ENCODE results near the gene ADAP1. TPM values are rescaled to one million over a fixed set of nuclear protein-coding genes. Genes with fewer than 3 reads are reported as not detected.
A peak's percentile ranks its signal among the peaks of the same experiment; 100 is the strongest.

ADAP1 gene
- total and polyA plus RNA-seq, 2 of the 13 experiments (the other 11 are each of a cell fraction or from before 2014, with no cell fraction given): 10.5 to 24.6 TPM

DNA sequence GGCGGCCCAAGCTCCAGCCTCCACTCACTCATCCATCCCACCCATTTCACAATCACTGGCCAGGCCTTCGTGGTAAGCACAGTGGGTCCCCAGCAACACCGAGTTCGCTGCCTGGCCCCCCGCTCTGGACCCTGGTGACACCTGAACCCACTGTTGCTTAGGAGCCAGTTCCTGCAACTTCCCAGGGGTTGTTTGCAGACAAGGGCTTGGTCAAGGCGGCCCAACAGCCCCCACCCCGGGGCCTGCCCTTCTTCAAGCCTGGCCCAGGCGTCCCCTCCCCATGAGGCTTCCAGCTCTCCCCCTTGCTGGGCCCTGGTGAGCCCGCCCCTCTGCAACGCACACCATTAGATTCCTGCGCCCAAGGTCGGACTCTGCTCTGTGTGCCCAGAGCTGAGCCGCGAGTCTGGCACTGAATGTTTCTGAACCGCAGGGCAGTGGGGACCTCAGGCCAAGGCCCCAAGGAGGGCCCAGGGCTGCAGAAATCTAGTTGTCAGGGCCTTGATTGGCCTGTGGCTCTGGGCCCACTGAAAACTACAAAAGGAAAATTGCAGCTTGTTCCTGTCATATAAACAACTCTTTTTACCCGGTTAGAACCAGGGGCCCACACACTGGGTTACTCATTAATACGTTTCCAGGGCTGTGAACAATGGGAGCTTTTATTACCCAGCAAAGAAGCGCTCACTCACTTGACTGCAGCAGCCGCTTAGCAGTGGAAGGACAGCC lies 23.0 kb upstream of the ADAP1 start (continued):
- TF ChIP-seq HOMEZ (CRISPR knock-in tag; IDR thresholded peaks at IDR 0.05; ENCODE audit: low read depth) (no peak; the same call in 1 of the 2 replicates), RARG (CRISPR knock-in tag; IDR thresholded peaks at IDR 0.05; ENCODE audit: low read depth) (no peak), ZNF713 (CRISPR knock-in tag; IDR thresholded peaks at IDR 0.05) (0 out of 2 replicates have a peak, but pooled peaks have one; percentile 92), BHLHE40 (IDR thresholded peaks at IDR 0.05; ENCODE audit: low read length) (no peak), ZNF510 (CRISPR knock-in tag; IDR thresholded peaks at IDR 0.05; ENCODE audit: low read depth) (0 out of 2 replicates have a peak, but pooled peaks have one; percentile 2), CSRNP2 (CRISPR knock-in tag; conservative IDR thresholded peaks at IDR 0.05; ENCODE audit: low read depth) (no peak), GTF3A (CRISPR knock-in tag; conservative IDR thresholded peaks at IDR 0.05) (peak; percentile 2; the same call in 1 of the 2 replicates), ZBTB44 (CRISPR knock-in tag; IDR thresholded peaks at IDR 0.05) (no peak; the same call in 1 of the 2 replicates), KDM3A (CRISPR knock-in tag; IDR thresholded peaks at IDR 0.05; ENCODE audit: low read depth) (no peak; the same call in 1 of the 2 replicates), SOX13 (IDR thresholded peaks at IDR 0.05) (peak; percentile 66), SOX13 (CRISPR knock-in tag; conservative IDR thresholded peaks at IDR 0.05 in 1 of 2, IDR thresholded peaks at IDR 0.05 in 1 of 2) (peak in 1 of 2 experiments; percentile 85; a peak in 2 of 4 replicates), ZNF18 (CRISPR knock-in tag; IDR thresholded peaks at IDR 0.05; ENCODE audit: insufficient replicate concordance) (peak; percentile 69), ATM (IDR thresholded peaks at IDR 0.05; ENCODE audit: borderline replicate concordance) (no peak), PHF21A (CRISPR knock-in tag; IDR thresholded peaks at IDR 0.05) (peak; percentile 98), EP300 (IDR thresholded peaks at IDR 0.05; ENCODE audit: low read depth in 2 of 2, low read length in 2 of 2) (peak in 1 of 2 experiments; percentile 87; a peak in 2 of 4 replicates), EP300 (CRISPR knock-in tag; IDR thresholded peaks at IDR 0.05; ENCODE audit: borderline replicate concordance) (peak; percentile 70; the same call in 1 of the 2 replicates), ELF4 (CRISPR knock-in tag; IDR thresholded peaks at IDR 0.05; ENCODE audit: borderline replicate concordance) (no peak), SMARCC2 (IDR thresholded peaks at IDR 0.05) (no peak)
- TF ChIP-seq, protein P1, sequence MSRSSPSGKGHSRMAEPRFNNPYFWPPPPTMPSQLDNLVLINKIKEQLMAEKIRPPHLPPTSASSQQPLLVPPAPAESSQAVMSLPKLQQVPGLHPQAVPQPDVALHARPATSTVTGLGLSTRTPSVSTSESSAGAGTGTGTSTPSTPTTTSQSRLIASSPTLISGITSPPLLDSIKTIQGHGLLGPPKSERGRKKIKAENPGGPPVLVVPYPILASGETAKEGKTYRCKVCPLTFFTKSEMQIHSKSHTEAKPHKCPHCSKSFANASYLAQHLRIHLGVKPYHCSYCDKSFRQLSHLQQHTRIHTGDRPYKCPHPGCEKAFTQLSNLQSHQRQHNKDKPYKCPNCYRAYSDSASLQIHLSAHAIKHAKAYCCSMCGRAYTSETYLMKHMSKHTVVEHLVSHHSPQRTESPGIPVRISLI (CRISPR knock-in tag; IDR thresholded peaks at IDR 0.05; ENCODE audit: borderline replicate concordance): no peak
- TF ChIP-seq, protein P2, sequence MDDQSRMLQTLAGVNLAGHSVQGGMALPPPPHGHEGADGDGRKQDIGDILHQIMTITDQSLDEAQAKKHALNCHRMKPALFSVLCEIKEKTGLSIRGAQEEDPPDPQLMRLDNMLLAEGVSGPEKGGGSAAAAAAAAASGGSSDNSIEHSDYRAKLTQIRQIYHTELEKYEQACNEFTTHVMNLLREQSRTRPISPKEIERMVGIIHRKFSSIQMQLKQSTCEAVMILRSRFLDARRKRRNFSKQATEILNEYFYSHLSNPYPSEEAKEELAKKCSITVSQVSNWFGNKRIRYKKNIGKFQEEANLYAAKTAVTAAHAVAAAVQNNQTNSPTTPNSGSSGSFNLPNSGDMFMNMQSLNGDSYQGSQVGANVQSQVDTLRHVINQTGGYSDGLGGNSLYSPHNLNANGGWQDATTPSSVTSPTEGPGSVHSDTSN (CRISPR knock-in tag; IDR thresholded peaks at IDR 0.05; ENCODE audit: borderline replicate concordance): no peak
